GM18526 (cell line): ENCODE data around the gene RASA3.

Experiments used
- POLR2A ChIP-seq: IDR thresholded peaks from 3 replicates; pipeline ENCODE4 v1.6.1; 2011; ENCODE audit not compliant: insufficient read length; ENCODE audit errors: extremely low read depth

RASA3 gene

GRCh38 chr13:113963376-113963775, 169.0 kb downstream of the RASA3 start:
- TF ChIP-seq POLR2A: no peak

- TF ChIP-seq POLR2A: no peak
Observed at GRCh38 chr13:113962975-113963374, 169.4 kb downstream of the RASA3 start.

GRCh38 chr13:113962386-113962785, 170.0 kb downstream of the RASA3 start:
- TF ChIP-seq POLR2A: no peak

- TF ChIP-seq POLR2A: no peak
Observed at GRCh38 chr13:113960276-113960948, 172.0 kb downstream of the RASA3 start.

DNA sequence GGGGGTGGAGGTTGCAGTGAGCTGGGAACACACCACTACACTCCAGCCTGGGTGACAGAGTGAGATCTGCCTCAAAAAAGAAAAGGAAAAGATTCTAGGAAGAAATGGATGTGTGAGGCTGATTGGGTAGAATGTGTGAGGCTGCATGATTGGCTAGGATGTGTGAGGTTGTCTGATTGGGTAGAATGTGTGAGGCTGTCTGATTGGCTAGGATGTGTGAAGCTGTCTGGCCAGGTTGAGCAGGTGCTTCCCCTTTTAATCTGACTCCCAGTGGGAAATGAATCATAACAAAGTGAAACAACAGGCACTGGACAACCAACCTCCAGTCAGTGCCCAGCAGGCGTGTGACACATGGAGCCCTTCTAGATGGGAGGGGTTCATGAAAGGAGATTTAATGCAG, 173.2 kb downstream of the RASA3 start:
- TF ChIP-seq POLR2A: no peak

DNA sequence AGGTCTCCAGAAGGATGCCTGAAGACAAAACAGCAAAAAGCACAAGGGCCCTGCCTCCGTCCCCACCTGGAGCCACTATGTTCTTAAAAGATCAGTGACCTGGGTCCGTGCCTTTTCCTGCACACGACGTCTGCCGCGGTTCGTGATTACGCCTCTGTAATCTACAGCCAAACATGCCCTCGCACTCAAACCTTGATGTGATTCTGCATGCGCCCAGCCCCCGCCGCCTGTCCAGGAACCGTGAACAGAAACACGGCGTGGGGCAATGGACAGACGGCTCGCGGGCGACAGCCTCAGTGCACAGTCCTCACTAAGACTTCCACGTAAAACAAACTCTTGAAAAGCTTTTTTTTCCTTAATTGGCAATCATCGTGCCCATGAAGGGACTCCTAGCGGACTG, 174.1 kb downstream of the RASA3 start:
- TF ChIP-seq POLR2A: no peak

DNA sequence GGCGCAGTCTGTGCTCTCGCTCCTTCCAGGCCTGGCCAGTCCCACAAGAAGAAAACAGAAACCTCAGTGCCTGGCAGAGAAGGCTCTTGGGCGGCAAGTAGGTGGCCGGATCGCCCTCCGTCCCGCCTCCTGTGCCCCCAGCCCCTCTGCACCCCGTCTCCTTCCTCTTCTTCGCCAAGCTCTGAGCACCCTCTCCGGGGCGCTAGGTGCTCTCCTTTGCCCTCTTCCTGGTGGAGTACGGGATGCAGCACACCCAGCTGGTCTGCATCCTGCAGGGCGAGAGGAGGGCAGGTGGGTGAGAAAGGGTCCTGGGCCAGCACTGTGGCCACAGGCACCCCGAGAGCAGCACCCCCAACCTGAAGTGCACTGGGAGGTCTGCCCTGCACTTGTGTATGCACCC, 175.9 kb downstream of the RASA3 start:
- no peak for TF ChIP-seq POLR2A

DNA sequence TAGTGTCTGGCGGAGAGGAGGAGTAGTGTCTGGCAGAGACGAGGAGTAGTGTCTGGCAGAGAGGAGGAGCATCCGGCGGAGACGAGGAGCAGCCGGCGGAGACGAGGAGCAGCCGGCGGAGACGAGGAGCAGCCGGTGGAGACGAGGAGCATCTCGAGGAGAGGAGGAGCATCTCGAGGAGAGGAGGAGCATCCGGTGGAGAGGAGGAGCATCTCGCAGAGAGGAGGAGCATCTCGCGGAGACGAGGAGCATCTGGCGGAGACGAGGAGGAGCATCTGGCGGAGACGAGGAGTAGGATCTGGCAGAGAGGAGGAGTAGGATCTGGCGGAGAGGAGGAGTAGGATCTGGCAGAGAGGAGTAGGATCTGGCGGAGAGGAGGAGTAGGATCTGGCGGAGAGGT, 176.7 kb downstream of the RASA3 start:
- no peak for TF ChIP-seq POLR2A

GRCh38 chr13:113955235-113955634, 177.2 kb downstream of the RASA3 start:
- TF ChIP-seq POLR2A: no peak

DNA sequence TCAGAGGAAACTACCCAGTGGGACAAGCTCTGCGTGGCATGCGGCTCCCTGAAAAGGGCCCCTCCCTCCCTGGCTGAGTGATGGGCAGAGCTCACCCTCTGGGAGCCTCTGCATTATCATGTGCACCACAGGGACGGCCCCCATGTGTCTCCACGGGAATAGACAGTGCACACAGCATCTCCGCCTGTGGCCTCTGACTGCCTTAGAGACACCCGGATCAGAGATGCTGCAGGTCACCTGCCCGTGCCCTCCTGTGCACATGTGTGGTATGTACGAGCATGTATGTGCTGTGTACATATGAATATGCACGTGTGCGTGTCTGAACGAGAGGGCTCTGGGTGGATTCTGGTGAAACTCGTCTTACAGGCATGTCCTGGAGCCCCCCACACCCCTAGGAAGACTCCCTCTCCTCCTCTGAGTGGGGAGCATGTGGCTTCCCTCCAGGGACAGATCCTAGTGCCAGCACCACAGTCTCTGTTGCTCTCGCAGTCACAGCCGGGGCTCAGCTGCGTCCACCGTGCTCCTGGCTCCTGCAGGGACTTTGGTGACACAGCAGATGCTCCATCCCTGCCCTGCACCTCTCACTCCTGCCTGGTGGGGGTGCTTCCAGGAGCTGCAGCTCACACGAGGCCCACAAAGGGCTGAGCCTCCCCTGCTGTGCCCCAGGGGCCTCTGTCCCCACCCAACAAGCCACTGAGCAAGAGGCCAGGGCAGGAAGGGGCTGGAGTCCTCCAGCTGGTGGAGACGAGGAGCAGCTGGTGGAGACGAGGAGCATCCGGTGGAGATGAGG, 178.2 kb downstream of the RASA3 start:
- TF ChIP-seq POLR2A: no peak

- TF ChIP-seq POLR2A: no peak
Observed at GRCh38 chr13:113953561-113953960, 178.9 kb downstream of the RASA3 start.

GRCh38 chr13:113952983-113953520, 179.4 kb downstream of the RASA3 start:
- no peak for TF ChIP-seq POLR2A

GRCh38 chr13:113952151-113952982, 180.1 kb downstream of the RASA3 start:
- no peak for TF ChIP-seq POLR2A

DNA sequence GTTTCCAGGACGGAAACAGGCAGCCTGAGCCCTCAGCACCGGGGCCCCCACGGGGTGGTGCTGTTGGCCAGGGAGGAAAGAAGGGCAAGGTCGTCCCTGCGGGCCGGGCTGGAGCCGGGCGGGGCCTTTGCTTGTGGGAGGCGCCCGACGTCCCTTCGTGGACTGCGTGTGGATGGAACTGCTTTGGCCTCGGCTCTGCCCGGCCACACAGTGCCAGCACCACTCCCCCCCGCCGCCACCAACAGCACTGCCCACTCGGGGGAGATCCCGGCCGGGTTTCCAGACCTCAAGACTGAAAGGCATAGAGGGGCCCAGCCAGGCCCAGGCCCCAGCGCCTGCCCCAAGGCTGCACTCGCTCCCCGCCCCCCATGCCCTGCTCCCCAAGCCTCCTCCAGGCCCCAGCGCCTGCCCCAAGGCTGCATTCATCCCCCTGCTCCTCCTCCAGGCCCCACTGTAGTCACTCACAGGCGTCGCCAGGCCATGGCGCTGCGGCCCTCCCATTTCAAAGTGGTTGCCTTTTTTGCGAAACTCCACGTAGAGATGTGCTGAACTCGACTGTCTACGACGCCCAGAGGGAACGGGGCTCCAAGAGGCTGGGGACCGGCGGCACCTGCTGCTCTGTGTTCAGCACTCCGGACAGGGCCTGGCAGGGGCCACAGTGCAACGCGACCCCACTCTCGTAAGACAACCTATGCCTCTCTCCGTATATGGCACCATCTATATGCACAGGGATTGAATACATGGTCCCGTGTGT, 181.0 kb downstream of the RASA3 start:
- no peak for TF ChIP-seq POLR2A

DNA sequence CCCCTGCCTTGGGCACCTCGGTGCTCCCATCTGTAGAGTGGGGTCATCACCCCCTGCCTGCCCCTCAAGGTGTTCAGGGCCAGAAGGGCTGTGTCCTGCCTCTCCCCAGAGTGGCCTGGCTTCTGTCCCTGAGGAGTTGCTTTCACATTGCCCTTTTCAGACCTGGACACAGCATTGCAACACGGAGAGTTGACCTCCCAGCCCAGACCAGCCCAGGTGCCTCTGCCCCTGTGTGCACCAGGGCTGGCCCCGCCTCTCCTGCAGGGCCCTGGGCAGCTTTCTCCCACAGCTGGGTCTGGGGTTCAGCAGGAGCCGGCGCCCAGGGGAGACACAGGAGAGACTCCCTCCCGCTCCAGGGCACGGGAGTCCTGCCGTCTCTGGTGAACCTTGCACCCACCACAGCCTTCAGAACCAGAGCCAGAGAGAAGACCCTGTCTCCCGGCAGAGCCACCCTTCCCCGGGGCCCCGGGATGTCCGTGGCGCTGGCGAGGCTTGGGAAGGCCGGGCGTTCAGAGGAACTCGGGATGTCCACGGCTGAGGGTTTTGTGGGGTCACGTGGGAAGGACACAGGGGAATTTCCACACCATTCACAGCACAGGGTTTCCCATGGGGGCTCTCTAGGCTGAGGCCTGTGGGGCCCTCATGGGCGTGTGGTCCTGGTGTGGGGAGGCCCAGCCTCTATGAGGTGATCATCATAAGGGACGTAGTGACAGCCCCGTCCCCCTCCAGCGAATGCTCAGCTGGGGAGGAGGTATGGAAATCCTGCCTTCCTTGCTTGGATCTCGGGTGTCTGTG, 181.8 kb downstream of the RASA3 start:
- no peak for TF ChIP-seq POLR2A

DNA sequence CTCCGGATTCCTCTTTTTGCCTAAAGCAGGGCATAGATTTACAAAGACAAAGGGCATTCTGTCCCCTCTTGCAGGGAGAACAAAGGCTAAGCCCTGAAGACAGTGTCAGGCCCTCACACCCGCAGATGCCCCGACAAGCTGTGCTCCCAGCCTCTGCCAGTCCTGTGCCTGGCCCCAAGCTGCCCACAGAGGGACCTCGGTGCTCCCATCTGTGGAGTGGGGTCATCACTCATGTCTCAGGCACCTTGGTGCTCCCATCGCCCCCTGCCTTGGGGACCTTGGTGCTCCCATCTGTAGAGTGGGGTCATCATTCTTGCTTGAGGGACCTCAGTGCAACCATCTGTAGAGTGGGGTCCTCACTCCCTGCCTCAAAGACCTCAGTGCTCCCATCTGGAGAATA, 182.9 kb downstream of the RASA3 start:
- TF ChIP-seq POLR2A: no peak
